ENCODE data around the gene SYCP2L.

DNA sequence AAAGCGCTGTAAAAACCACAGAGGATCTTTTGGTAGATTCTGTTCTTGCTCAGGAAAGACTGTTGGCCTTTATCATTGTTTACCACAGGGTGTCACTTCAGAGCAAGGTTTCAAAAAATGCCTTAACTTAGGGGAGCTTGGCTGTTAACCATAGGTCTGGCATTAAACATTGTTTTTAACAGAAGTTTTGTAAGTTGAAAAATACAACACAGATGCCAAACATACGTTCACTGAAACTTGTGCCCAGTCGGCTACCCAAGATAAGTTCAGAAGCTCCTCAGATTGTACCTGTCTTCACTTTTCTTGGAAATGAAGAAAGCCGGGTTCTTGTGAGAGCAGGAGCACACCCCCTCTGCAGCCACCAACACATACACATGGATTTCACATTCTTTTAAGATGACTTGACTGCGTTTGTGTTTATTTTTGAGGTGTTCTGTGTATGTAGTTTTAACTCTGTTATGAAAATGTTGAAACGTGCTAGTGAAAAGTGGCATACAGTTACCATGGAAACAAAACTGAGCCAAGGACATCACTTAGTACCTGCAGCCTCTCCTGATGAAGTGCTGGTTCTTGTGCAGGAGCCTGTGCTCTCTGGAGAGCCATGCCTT lies 64.9 kb downstream of the SYCP2L start:
- TF ChIP-seq, protein P1, sequence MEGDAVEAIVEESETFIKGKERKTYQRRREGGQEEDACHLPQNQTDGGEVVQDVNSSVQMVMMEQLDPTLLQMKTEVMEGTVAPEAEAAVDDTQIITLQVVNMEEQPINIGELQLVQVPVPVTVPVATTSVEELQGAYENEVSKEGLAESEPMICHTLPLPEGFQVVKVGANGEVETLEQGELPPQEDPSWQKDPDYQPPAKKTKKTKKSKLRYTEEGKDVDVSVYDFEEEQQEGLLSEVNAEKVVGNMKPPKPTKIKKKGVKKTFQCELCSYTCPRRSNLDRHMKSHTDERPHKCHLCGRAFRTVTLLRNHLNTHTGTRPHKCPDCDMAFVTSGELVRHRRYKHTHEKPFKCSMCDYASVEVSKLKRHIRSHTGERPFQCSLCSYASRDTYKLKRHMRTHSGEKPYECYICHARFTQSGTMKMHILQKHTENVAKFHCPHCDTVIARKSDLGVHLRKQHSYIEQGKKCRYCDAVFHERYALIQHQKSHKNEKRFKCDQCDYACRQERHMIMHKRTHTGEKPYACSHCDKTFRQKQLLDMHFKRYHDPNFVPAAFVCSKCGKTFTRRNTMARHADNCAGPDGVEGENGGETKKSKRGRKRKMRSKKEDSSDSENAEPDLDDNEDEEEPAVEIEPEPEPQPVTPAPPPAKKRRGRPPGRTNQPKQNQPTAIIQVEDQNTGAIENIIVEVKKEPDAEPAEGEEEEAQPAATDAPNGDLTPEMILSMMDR (conservative IDR thresholded peaks at IDR 0.05 in 1 of 2, IDR thresholded peaks at IDR 0.05 in 1 of 2; ENCODE audit: low read depth in 1 of 2, low read length in 2 of 2) = peak; percentile 60 to 65
- no peak for TF ChIP-seq EZH2 (IDR thresholded peaks at IDR 0.05; ENCODE audit: low read length, missing control alignments)

All from fibroblast of lung (primary cell).